T-cell (primary cell): ENCODE results near the gene ZFR. TPM values are rescaled to one million over a fixed set of nuclear protein-coding genes. Genes with fewer than 3 reads are reported as not detected.
A peak's percentile ranks its signal among the peaks of the same experiment; 100 is the strongest.

Experiments used
- ATAC-seq, 4 experiments: fragments of 200-7000 bp in 3 of 4; fragments of 150-1000 bp in 1 of 4; cut with Tn5 transposase; replicated peaks in 1 of 4; 1 replicate in 3 of 4; 2 replicates in 1 of 4; pipeline ENCODE4 v1.10.0; 2021; ENCODE audit warnings: moderate library complexity in 3 of 4, mild to moderate bottlenecking in 2 of 4, moderate number of reproducible peaks in 1 of 4
- CTCF ChIA-PET, 2 donors: fragments of 300-600 bp; sonication (Branson Sonifier 250); formaldehyde crosslinking; loops; one replicate each; lab custom pipeline; 2022; ENCODE audit warnings: antibody characterized with exemption in 2 of 2; lab: Charles Lee
- POLR2A ChIA-PET, 2 donors: fragments of 300-600 bp; sonication (Branson Sonifier 250); formaldehyde crosslinking; loops; one replicate each; lab custom pipeline; 2022; ENCODE audit warnings: antibody characterized with exemption in 2 of 2; lab: Charles Lee
- DNase-seq, 35 experiments: peaks; one replicate each; pipeline versions ENCODE4 v3.0.0 to v3.0.0-alpha.2; 2013 to 2023
- H3K27ac ChIP-seq: one replicate; pipeline ENCODE4 v1.5.1; 2013; ENCODE audit warnings: low read length
- H3K27me3 ChIP-seq, 2 experiments: replicated peaks in 1 of 2; 1 replicate in 1 of 2; 2 replicates in 1 of 2; pipeline versions ENCODE4 v1.6.1 to v1.7.0; 2013; ENCODE audit warnings: low read length in 1 of 2, mixed read lengths in 1 of 2; ENCODE audit not compliant: control insufficient read depth in 2 of 2, insufficient read depth in 2 of 2; ENCODE audit errors: extremely low read depth in 1 of 2
- H3K36me3 ChIP-seq, 2 donors: 1 replicate in 1 of 2; 2 replicates in 1 of 2; pipeline versions ENCODE4 v1.6.1 to v1.7.0; 2013; ENCODE audit warnings: low read length in 1 of 2; ENCODE audit not compliant: control insufficient read depth in 2 of 2, insufficient read depth in 1 of 2; ENCODE audit errors: extremely low read depth in 1 of 2
- H3K4me1 ChIP-seq, 2 experiments: 1 replicate in 1 of 2; 2 replicates in 1 of 2; pipeline versions ENCODE4 v1.6.1 to v1.7.0; 2013; ENCODE audit warnings: low read length in 2 of 2, mixed read lengths in 1 of 2; ENCODE audit not compliant: insufficient read depth in 2 of 2, control insufficient read depth in 1 of 2; ENCODE audit errors: extremely low read depth in 1 of 2
- H3K4me3 ChIP-seq, 2 donors: 1 replicate in 1 of 2; 2 replicates in 1 of 2; pipeline versions ENCODE4 v1.5.1 to v1.7.0; 2013; ENCODE audit warnings: mild to moderate bottlenecking in 2 of 2, low read length in 1 of 2, moderate library complexity in 1 of 2; ENCODE audit not compliant: control insufficient read depth in 1 of 2; ENCODE audit errors: extremely low read depth in 1 of 2
- H3K9me3 ChIP-seq: 2 replicates; pipeline ENCODE4 v1.7.0; 2013
- H3K27ac Mint-ChIP-seq, 2 donors: one replicate each; pipeline ENCODE4 v1.8.0; 2020 to 2021; ENCODE audit warnings: mild to moderate bottlenecking in 2 of 2, mixed read lengths in 2 of 2
- H3K27me3 Mint-ChIP-seq, 2 donors: one replicate each; pipeline ENCODE4 v1.8.0; 2021 to 2022; ENCODE audit warnings: mixed read lengths in 2 of 2
- H3K36me3 Mint-ChIP-seq: one replicate; pipeline ENCODE4 v1.8.0; 2021; ENCODE audit warnings: mixed read lengths
- H3K4me1 Mint-ChIP-seq, 3 donors: one replicate each; pipeline ENCODE4 v1.8.0; 2020 to 2022; ENCODE audit warnings: mixed read lengths in 3 of 3, mild to moderate bottlenecking in 1 of 3
- H3K4me3 Mint-ChIP-seq, 3 donors: one replicate each; pipeline ENCODE4 v1.8.0; 2020 to 2022; ENCODE audit warnings: mild to moderate bottlenecking in 3 of 3, mixed read lengths in 3 of 3, moderate library complexity in 3 of 3
- H3K9me3 Mint-ChIP-seq, 3 donors: one replicate each; pipeline ENCODE4 v1.8.0; 2020 to 2022; ENCODE audit warnings: mixed read lengths in 3 of 3
- WGBS: methylation state at CpG from one replicate; pipeline ENCODE4 v1.1.5; 2013; ENCODE audit warnings: missing lambda C conversion rate; ENCODE audit not compliant: insufficient coverage; 5-methylcytosine and 5-hydroxymethylcytosine counted together
- total RNA-seq, 35 experiments: library from RNA in 6 of 35; stranded (reverse) in 6 of 35; fragments of 120-200 nt in 1 of 35; gene quantifications; one replicate each; pipeline versions ENCODE4 v1.2.1 to v1.2.4 and lab custom pipeline; 2013 to 2026

ZFR gene
- total RNA-seq, 5 donors from 2014 or later (not counting 1 experiment from before 2014, with no cell fraction given) = 50.1 to 55.9 (median 54.2) TPM

- peaks cover 0 to 5% of the 10 kb centered on the region in 2 donors for H3K36me3 ChIP-seq
- H3K27ac ChIP-seq = peak within 1 kb of the TSS; percentile 79
- ChIA-PET POLR2A (interaction anchor here in 1 of 2 donors (0.6 kb wide), 1 partner anchor 83 kb away, joined by 3 read pairs; no protein-coding TSS in a partner anchor), CTCF (interaction anchor here in 1 of 2 donors (0.6 kb wide), 2 partner anchors 134 to 277 kb away, joined by 3 read pairs; no protein-coding TSS in a partner anchor)
- no peaks in the 10 kb centered on the region for H3K9me3 ChIP-seq
- Mint-ChIP-seq H3K4me1 (peaks cover 36 to 46% (median 44%) of the 10 kb centered on the region in 3 donors), H3K36me3 (peaks cover 5% of the 10 kb centered on the region), H3K27me3 (no peaks in the 10 kb centered on the region), H3K27ac (peak within 1 kb of the TSS; percentile 88 to 96), H3K9me3 (no peaks in the 10 kb centered on the region), H3K4me3 (peak within 1 kb of the TSS; percentile 88 to 92 (median 90))
- peaks cover 15 to 31% of the 10 kb centered on the region in 2 experiments for H3K4me1 ChIP-seq
- peak; percentile 99 to 100 (median 100) for DNase-seq
- H3K27me3 ChIP-seq = no peaks in the 10 kb centered on the region
- ATAC-seq = peak; percentile 89 to 93 (median 92)
- H3K4me3 ChIP-seq = peak within 1 kb of the TSS; percentile 90
- WGBS = under 1% methylated on average over 82 of the region's 83 CpGs
Observed at GRCh38 chr5:32312595-32313332, 131.8 kb downstream of the ZFR start, which contains the start of gene MTMR12. TSS of gene MTMR12 (minus strand) at chr5:32312939. CDS start at chr5:32312838, 101 bp downstream.

DNA sequence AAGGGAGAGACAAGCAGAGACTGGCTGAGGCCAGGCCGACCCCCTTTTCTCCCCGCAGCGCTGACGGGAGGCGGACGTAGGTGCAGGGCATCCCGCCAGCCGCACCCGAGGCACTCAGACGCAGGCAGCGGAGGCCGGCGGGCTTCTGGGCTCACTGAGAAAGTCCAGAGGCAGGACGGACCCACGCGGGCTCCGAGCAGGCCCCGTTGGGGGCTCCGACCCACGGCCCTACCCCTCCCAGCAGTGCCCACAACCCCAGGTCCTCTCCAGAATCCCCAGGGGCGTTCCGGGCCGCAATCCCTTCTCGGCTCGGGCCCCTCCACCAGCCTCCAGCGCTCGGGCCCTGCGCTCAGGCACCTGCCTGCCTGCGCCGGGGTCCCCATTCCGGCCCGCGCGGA is 132.3 kb downstream of the ZFR start:
- ChIA-PET POLR2A (interaction anchor here (0.6 to 0.7 kb wide), 3 partner anchors 15 to 58 kb away, joined by 5 to 6 read pairs (median 6); no protein-coding TSS in a partner anchor), CTCF (no interaction called here)
- H3K4me1 ChIP-seq = peaks cover 15 to 31% of the 10 kb centered on the region in 2 experiments
- Mint-ChIP-seq H3K4me3 (peak overlapping the region; percentile 84 to 92 (median 88)), H3K27ac (peak overlapping the region; percentile 77 to 90), H3K4me1 (peaks cover 42 to 52% (median 49%) of the 10 kb centered on the region in 3 donors), H3K27me3 (no peaks in the 10 kb centered on the region), H3K36me3 (peaks cover 5% of the 10 kb centered on the region), H3K9me3 (no peaks in the 10 kb centered on the region)
- WGBS = under 1% methylated on average over 34 of the region's 34 CpGs
- no peaks in the 10 kb centered on the region for H3K27me3 ChIP-seq
- peaks cover 0 to 5% of the 10 kb centered on the region in 2 donors for H3K36me3 ChIP-seq
- DNase-seq = peak in 28 of 35 experiments; percentile 8 to 54 (median 26)
- H3K27ac ChIP-seq = peak overlapping the region; percentile 75
- H3K4me3 ChIP-seq = peak overlapping the region; percentile 67 to 90
- no peaks in the 10 kb centered on the region for H3K9me3 ChIP-seq
- peak; percentile 9 to 32 (median 26) for ATAC-seq

DNA sequence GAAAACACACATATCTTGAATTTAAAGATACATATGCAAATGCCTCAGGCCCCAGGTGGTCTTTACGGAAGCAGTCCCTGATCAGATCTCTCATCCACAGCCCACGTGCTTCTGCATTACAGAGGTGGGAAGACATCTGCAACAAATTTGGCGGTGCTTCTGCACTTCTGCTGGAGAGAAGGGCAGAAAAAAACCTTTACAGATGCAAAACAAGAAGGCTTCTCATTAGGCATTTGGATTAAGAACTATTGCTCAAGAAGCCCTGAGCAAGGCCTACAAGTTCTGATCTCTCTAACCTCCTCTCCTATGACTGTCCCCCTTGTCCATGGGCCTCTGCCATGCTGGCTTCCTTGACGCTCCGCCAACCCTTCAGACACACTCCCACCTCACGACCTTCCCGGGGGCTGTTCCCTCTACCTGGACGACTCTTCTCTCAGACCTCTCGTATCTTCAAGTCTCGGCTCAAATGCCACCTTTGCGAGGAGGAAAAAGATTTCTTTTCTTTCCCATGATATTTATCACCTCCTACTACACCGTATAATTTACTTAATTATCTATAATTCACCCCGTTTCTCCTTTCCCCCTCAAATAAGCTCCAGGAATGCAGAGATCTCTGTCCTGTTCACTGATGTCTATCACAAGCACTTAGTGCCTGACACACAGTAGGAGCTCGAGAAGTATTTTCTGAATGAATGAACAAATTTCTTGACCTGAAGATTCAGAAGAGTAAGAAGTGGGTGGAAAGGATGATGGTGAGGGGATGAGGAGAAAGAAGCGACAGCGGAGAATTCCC is 132.9 kb downstream of the ZFR start:
- 50% methylated on average over 10 of the region's 16 CpGs for WGBS
- peak overlapping the region; percentile 84 to 92 (median 88) for H3K4me3 Mint-ChIP-seq
- ChIA-PET POLR2A (interaction anchor here (0.6 to 0.7 kb wide), 4 partner anchors 14 to 58 kb away, joined by 5 to 6 read pairs (median 6); no protein-coding TSS in a partner anchor), CTCF (no interaction called here)
- peak overlapping the region; percentile 67 to 90 for H3K4me3 ChIP-seq
- peaks cover 47 to 57% (median 55%) of the 10 kb centered on the region in 3 donors for H3K4me1 Mint-ChIP-seq
- peak in 1 of 35 experiments; percentile 9 for DNase-seq
- no peaks in the 10 kb centered on the region for H3K27me3 ChIP-seq
- peaks cover 15 to 31% of the 10 kb centered on the region in 2 experiments for H3K4me1 ChIP-seq
- H3K27me3 Mint-ChIP-seq = no peaks in the 10 kb centered on the region
- peaks cover 0 to 5% of the 10 kb centered on the region in 2 donors for H3K36me3 ChIP-seq
- H3K36me3 Mint-ChIP-seq = peaks cover 5% of the 10 kb centered on the region
- H3K9me3 ChIP-seq = no peaks in the 10 kb centered on the region
- no peak for ATAC-seq
- H3K27ac ChIP-seq = peak overlapping the region; percentile 75
- no peaks in the 10 kb centered on the region for H3K9me3 Mint-ChIP-seq
- peak overlapping the region; percentile 77 to 90 for H3K27ac Mint-ChIP-seq

GRCh38 chr5:32309761-32310160 is 134.8 kb downstream of the ZFR start:
- H3K36me3 ChIP-seq = peaks cover 0 to 5% of the 10 kb centered on the region in 2 donors
- H3K4me3 ChIP-seq = no peak overlapping the region
- no peak overlapping the region for H3K27ac Mint-ChIP-seq
- H3K27me3 Mint-ChIP-seq = no peaks in the 10 kb centered on the region
- peaks cover 5% of the 10 kb centered on the region for H3K36me3 Mint-ChIP-seq
- H3K4me1 ChIP-seq = peaks cover 15 to 32% of the 10 kb centered on the region in 2 experiments
- H3K27me3 ChIP-seq = no peaks in the 10 kb centered on the region
- ATAC-seq = no peak
- peak overlapping the region in 1 of 3 donors; percentile 92 for H3K4me3 Mint-ChIP-seq
- DNase-seq = no peak
- no peak overlapping the region for H3K27ac ChIP-seq
- no peaks in the 10 kb centered on the region for H3K9me3 Mint-ChIP-seq
- peaks cover 60 to 67% (median 63%) of the 10 kb centered on the region in 3 donors for H3K4me1 Mint-ChIP-seq
- no peaks in the 10 kb centered on the region for H3K9me3 ChIP-seq
- 58% methylated on average over 2 of the region's 6 CpGs for WGBS
- ChIA-PET CTCF (no interaction called here), POLR2A (no interaction called here)

- Histone ChIP-seq H3K27ac (no peak overlapping the region), H3K9me3 (no peaks in the 10 kb centered on the region), H3K4me1 (peaks cover 18 to 32% of the 10 kb centered on the region in 2 experiments), H3K4me3 (no peak overlapping the region), H3K36me3 (peaks cover 0 to 5% of the 10 kb centered on the region in 2 donors), H3K27me3 (no peaks in the 10 kb centered on the region)
- Mint-ChIP-seq H3K27me3 (no peaks in the 10 kb centered on the region), H3K27ac (no peak overlapping the region), H3K9me3 (no peaks in the 10 kb centered on the region), H3K4me1 (peaks cover 67 to 72% (median 69%) of the 10 kb centered on the region in 3 donors), H3K36me3 (peaks cover 5% of the 10 kb centered on the region), H3K4me3 (no peak overlapping the region)
- 83% methylated on average over 2 of the region's 3 CpGs for WGBS
- ATAC-seq (no peak), DNase-seq (no peak)
- POLR2A ChIA-PET = interaction anchor here in 1 of 2 donors (0.5 kb wide), 1 partner anchor 32 kb away, joined by 10 read pairs; no protein-coding TSS in a partner anchor
- CTCF ChIA-PET = no interaction called here
Observed at GRCh38 chr5:32308946-32309345, 135.6 kb downstream of the ZFR start.
